GM19372 (cell line): ENCODE results near the gene SORCS1.

Source experiments
- ATAC-seq: cut with Tn5 transposase; IDR thresholded peaks from one replicate; pipeline ENCODE4 v1.9.1; 2021; ENCODE audit warnings: mild to moderate bottlenecking, low read depth, moderate library complexity; ENCODE audit not compliant: unreplicated experiment

The SORCS1 gene

DNA sequence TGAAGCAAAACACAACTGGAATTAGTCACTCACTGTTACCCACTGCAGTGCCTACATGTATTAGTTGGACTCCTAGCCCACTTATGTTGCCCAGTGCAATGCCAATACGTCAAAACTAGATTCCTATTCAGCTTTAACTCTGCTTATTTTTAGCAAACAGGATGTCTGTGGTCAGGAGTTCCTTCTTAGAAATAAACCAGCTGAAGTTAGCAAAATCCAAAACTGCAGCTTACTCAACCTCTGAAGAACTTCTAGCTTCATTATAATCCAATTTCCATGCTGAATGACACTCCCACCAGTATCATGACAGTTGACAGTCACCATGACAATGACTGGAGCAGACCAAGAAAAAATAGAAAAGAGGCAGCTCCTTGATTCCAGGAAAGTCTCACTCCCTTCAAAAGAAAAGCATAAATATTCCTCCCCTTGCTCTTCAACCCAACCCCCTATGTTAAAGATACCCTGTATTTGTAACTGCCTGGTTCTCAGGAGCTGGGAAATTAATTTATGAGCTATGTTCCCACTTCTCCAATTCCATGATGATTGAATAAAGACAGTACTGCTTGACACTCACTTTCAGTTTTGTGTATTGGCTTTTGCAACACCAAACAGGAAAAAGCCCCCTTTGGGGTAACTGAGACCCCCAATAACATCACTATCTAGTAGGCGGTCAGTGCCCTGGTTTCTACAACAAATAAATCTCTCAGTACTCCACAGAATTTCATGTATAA, 327.4 kb downstream of the SORCS1 start:
- peak; percentile 81 for ATAC-seq

DNA sequence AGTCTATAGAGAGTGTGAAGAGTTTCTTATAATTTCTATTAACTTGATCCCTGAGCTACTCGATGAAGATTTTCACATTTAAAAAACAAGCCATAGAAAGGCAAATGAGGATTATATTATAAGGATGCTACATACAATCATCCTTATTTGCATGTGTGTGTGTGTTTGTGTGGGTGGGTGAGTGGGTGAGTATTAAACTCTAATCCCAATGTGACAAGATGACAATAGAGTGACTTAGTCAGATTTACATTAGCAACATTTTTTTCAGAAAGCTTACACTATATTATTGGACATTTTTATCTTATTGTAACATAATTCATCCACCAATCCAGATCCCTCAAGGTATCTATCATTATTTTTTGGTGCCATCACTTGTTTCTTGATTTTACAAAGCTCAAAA, 331.7 kb downstream of the SORCS1 start:
- ATAC-seq, result no peak

DNA sequence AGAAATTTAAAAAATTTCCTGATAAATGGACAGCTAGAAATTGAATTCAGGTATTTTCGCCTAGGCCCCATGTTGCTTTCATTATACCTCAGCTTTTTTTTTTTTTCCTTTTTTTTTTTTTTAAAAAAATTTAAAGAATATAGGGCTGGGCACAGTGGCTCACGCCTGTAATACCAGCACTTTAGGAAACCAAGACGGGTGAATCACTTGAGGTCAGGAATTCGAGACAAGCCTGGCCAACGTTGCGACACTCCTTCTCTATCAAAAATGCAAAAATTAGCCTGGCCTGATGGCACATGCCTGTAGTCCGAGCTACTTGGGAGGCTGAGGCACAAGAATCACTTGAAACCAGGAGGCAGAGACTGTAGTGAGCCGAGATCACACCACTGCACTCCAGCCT, 334.0 kb downstream of the SORCS1 start:
- ATAC-seq, result no peak

DNA sequence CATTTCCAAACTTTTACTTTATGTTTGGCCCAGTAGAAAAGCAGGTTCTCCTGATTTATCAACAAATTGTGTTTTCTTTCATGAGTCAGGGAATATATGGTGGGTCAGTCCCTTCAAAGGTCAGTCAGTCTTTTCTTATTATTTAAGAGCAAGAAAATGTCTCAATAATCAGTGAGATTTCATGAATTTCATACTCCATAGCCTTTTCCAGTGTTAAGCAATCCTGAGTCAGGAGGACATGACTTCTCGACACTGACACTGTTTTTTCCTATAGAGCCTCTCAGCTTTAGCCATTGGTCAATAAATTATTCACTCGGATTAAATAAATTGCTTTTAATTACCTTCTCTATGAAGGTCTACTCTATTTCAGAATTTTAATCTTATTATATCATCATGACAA, 334.5 kb downstream of the SORCS1 start:
- no peak for ATAC-seq

DNA sequence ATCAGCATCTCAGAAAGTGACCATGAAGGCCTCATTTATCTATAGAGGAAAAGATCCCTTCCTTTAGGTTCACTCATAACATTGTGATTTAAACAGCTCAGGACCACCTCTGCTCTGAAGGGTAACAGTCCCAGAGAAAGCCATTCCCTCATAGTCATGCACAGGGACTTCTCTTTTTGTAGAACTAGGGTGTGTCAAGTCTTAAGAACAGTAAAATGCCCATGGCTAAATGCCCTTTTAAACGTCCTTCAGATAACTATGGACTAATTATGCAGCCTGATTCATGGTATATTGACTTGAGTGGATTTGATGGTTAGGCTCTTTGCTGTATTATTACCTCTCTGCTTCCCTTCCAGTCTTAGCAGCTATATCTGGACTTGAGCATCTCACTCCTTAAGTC, 337.8 kb downstream of the SORCS1 start:
- ATAC-seq, result no peak

DNA sequence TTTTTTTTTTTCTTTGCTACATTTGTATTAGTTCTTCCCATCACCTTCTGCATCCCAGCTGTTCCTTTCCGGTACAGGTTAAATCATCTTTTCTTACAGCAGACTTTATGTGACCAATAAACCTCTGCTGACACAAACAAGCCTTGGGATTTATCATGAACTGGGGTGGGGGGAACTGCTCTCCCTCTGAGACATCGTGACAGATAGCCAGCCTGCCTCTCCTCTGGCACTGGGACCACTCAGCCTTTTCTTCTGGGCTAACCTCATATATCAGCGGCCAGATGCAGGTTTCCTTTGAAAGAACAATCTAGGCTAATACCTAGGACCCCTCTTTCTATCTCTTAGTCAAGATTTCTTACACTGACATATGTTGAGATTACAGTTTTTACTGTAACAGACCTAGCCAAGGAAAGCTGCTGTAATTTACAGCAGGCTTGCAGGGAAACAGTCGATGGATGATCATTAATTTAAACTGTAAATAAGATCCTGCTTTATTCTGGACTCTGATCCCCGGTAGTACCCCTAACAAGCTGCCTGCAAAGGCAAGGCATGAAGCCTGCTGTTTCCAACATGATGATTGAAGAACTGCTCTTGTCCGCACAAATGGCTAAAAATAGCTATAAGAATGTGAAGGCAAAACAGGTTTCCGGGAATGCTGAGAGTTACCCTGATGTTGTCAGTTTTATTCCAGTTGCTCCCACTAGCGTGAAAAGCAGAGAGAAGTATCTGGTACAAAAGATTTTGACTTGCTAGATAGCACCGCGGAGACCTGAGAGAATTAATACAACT, 338.7 kb downstream of the SORCS1 start:
- ATAC-seq, result no peak

DNA sequence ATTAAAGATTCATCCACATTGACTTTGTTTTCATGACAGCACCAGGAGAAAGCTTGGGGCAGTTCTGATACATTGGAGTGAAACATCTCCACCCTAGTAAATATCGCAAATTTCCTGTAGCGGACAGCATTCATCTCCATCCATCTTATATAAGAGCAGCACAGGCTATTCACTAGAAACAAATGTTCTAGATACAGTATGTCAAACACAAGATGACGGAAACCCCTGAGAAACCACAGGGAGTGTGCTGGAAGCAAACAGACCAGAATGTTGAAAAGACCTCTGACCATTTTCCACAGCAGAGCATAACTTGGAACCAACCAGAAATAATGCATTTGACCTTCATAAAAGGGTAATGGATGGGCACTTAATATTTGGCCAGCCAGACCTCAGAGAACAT, 343.9 kb downstream of the SORCS1 start:
- no peak for ATAC-seq

DNA sequence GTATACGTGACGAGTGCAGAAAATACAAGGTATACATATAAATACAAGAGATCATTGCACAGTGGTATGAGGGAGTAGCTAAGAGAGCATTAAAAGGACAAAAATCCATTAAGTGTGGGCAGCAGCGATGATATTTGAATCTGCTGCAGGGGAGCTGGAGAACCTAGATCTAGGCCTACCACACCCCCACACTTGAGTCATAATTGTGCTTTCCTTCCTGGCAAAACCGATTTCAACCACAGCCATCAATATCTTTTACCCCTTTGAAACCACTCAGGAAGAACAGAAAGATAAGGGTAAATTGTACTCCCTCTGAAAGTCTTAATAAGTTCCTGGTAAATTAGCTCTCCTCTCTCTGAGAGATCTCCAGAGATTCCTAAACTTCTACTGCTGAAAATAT, 345.0 kb downstream of the SORCS1 start:
- no peak for ATAC-seq

DNA sequence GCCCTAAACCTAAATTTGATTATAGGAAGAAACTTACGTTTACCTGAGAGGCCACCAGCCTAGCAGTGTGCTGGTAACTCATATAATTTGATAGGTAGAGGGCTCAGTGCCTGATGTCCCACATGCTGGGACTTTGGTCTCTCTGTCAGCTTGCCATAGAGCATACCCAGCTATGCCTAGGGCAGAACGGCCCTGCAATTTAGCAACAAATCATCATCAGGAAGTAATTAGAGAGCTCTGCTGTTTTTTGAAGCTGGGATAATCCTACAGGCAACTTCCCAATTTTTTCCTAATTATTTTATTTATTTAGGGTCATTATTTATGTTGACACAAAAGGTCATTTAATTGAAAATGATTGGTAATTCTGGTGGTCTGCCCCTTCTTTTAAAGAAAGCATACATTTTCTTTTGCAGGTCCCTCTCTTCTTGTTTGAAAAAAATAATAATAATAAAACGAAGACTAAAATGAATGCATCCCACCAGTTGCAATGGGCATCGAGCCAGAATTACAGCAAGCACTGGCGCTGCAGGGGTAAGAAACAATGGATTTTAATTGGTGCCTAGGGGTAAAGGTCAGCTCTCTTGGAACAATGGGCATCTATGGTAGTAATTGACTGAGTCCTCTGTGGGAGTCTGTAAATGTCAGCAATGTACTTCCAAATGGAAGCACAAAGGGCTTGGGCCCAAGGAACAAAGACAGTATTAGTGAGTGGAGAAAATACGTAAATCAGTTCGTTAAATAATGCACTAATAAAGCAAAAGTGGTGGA, 348.0 kb downstream of the SORCS1 start:
- no peak for ATAC-seq

DNA sequence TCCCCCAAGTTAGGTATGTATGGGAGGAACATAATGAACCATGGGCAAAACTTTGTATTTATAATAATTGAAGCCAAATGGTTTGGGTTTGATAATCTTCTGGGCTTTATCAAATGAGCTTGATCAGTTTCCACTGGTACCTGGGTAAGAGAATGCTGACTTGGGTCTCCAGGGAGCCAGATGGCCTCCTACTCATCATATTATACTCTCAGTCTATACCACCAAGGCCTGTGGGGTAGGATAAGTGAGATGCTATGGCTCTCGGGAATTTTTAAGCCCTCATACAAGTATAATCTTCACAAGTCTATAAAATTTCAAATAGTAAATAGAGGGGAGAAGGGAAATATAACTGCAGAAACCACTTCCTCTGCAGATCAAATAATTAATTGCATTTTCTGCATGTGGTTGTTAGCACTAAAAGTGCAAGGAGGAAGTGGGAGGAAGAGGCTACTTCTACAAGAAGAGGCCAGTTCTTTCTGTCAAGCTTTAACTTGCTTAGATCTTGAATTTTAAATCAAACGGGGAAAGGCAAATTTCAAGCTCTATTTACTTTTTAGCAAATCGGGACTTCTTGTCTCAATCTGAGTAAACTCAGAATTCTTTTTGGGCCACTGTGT, 349.0 kb downstream of the SORCS1 start:
- peak; percentile 60 for ATAC-seq

DNA sequence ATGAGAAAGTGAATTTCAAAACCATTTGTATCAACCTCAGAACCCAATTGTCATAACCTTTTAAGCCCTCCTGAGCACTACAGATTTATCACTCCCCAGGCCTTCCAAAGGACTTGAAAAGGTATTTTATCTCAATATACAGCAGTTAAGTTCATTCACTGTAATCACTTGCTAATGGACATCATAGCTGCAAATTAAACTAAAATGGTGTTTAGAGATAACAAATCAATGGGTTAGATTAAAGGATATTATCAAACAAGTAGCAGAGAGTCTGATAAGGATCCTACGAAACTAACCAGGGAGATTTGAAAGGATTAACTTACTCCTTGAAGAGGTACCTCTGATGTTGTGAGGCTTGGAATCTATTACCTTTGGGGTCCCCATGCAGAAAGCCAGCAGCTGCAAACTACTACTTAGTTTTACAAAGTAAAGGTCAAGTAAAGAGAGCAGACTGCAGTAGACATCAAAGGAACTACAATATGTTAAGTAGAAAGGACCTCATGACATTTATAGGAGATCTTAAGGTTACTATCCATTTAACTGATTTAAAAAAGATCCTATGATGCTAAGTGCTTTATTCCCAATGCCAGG, 359.4 kb downstream of the SORCS1 start:
- ATAC-seq, result no peak

DNA sequence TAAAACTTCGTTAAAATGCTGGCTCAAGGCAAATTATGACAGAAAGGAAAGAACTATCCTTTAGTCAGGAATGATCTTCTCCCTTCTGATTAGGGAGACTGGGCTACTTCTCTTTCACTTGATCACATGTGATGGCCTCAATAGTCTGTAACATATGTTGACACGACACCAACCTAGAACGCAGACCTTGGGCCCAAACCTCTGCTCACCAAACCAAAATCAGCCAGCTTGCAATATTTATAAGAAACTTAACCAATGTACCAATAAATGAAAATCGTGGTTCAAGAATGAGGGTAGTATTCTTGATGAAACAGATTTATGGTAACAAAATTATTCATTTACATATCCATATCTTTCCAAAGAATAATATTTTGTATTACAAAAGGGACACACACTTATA, 361.6 kb downstream of the SORCS1 start:
- no peak for ATAC-seq

DNA sequence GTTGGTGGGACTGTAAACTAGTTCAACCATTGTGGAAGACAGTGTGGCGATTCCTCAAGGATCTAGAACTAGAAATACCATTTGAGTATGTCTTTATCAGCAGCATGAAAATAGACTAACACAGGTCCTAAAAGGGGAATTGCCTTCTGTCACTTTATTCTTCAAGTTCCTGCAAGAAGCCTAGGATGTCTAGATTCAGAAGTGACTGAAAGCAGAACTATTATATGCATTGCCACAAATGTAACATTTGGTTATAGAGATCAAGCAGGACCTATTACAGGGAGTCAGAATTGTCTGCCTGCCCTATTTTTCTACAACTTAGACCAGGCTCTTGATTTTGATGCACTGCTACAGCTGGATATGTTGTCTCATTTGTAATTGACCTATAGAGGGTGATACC, 364.7 kb downstream of the SORCS1 start:
- no peak for ATAC-seq

DNA sequence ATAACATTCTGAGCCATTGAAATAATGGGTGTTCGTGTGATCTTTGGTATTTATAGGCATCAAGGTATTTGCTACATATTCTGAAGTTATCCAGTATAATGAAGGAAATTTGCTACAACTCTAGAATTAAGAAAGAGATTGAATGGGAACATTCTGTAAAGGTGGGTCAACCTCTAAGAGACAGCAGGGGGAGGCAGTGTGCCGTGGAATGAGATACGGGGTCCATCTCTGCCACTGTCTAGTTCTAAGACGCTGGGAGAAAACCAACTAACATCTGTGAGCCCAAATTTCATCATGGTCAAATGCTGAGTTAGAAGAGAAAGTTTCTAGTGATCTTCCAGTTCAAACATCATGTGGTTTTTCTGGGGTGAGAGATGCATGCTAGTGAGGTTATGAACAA, 368.9 kb downstream of the SORCS1 start:
- peak; percentile 96 for ATAC-seq

DNA sequence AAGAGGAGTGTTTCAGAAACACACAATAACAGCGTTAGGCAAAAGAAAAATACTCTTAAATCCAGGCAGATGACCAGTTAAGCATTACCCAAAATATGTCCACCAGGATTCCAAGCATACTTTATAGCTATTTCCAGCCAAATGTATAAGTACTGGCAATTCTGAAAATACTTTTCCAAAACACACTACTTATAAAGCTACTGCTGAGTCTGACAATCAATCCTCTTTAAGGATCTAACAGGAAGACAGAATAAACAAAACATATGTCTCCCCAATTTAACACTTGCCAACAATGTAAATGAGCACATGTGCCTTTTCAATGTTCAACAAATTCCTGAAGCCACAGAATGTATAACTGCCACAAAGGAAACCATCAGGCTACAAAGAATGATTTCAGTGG, 370.9 kb downstream of the SORCS1 start:
- no peak for ATAC-seq

DNA sequence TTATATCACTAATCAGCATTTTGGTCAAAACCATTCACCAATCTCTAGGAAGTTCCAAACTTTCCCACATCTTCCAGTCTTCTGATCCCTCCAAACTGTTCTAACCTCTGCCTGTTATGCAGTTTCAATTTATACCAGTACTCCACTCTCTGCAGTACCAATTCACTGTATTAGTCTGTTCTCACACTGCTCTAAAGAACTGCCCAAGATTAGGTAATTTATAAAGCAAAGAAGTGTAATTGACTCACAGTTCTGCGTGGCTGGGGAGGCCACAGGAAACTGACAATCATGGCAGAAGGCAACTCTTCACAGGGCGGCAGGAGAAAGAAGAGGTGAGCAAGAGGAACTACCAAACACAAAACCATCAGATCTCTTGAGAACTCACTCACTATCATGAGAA, 374.9 kb downstream of the SORCS1 start:
- ATAC-seq, result no peak

DNA sequence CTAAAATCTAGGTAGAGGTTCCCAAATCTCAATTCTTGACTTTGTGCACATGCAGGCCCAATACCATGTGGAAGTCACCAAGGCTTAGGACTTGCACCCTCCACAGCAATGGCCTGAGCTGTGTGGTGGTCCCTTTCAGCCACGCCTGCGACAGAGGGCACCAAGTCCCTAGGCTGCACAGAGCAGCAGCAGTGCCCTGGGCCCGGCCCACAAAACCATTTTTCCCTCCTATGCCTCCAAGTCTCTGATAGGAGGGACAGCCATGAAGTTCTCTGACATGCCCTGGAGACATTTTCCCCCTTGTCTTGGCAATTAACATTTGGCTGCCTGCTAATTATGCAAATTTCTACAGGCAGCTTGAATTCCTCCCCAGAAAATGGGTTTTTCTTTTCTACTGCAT, 375.5 kb downstream of the SORCS1 start:
- no peak for ATAC-seq

DNA sequence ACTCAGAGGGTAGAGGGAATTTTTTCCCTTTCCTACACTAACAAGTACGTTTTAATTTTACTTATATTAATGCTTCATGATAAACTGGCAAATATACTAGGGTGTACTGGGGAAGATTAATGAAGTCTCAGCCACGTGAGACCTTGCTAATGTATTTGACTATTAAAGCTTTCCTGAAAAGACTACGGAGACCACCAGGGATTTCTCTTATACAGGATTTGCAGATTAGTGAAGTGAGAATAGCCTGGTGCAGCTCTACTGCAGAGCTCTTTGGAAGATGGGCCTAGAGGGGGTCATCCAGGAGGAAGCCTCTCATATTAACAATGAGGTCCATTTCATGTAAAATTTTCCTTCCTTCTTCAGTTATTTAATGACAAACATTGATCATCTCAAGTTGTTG, 379.0 kb downstream of the SORCS1 start:
- ATAC-seq, result no peak

DNA sequence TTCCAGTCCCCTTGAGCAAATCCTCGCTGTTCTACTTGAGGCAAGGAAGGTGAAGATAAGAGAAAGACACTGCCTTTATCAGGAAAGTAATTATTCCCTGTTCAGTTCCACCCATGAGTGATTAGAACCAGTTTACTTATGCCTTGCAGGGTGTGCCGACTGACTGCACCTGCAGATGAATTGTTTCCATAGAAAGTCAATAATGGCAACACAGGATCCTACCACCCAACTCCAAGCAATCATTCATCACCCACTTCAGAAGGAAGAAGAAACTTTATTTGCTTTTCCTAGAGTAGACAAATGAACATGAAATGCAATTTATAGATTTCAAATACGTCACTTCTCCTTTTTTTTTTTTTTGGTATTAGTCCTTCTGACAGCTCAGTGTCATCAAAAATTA, 383.9 kb downstream of the SORCS1 start:
- ATAC-seq, result no peak

DNA sequence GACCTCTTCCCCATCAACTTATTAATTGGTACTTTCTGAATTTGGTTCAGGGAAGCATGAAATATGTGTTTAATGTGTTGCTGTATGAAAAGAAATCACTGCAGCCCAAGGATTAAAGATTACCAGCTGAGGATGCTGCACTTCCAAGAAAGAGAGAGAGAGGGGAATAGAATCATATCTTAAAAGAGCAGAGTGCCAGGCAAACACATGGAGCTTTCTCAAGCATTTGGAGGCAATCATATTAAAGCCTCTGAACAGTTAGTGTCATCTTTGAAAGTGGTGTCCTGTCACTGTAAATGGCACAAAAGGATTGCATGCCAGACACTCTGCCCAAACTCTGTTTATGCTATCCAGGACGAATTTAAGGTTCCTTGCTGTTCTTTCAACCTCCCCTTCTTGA, 386.7 kb downstream of the SORCS1 start:
- no peak for ATAC-seq

DNA sequence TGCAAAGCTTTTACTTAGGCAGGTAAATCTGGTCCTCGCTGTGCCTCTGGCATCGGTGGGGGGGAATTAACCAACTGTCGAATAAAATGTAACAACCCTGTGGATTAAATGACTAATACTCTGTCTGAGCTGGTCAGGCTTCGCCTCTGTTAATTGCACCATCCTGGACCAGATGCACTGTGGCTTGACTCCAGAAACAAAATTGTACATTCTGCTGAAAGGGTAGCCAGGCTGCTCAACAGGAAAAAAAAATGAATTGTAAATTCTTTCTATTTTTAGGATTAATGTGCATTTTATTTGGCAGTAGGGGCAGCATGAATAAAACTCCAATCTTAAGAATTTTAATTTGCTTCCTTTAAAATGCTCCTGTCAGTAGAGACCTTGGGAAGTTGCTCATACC, 389.4 kb downstream of the SORCS1 start:
- no peak for ATAC-seq
